ENCODE results near the gene KRT13. TPM values are rescaled to one million over a fixed set of nuclear protein-coding genes. Genes with fewer than 3 reads are reported as not detected.

Gene KRT13
- total RNA-seq, result not detected in 2 replicates
- polyA plus RNA-seq, result 0.03 TPM in 1 of 2 replicates, not detected in the other
- not detected in 2 replicates for polyA plus RNA-seq (2012)
- not detected in 2 replicates for polyA minus RNA-seq (ENCODE audit: low replicate concordance)

- DNase-seq (ENCODE audit: low read depth in 2 of 2), result no peak
- TF ChIP-seq EZH2 (IDR thresholded peaks at IDR 0.05; ENCODE audit: low read length, missing control alignments), result no peak
- no peak for TF ChIP-seq CTCF (conservative IDR thresholded peaks at IDR 0.05 in 1 of 2, IDR thresholded peaks at IDR 0.05 in 1 of 2; ENCODE audit: low read depth in 1 of 2, low read length in 2 of 2)
- Histone ChIP-seq H3K4me2 (ENCODE audit: extremely low read depth, insufficient read depth, low read length) (no peak within 1 kb of the TSS), H3K27me3 (ENCODE audit: control insufficient read depth, insufficient read depth, low read length) (no peaks in the 10 kb centered on the region), H3K9ac (ENCODE audit: insufficient read depth, low read length) (no peak within 1 kb of the TSS), H3K4me1 (ENCODE audit: control insufficient read depth, extremely low read depth, insufficient read depth, low read length) (no peaks in the 10 kb centered on the region), H4K20me1 (ENCODE audit: control insufficient read depth, extremely low read depth, insufficient read depth, low read length) (no peaks in the 10 kb centered on the region), H2AFZ (ENCODE audit: low read length) (no peak within 1 kb of the TSS), H3K79me2 (ENCODE audit: control insufficient read depth, insufficient read depth, low read length) (no peaks in the 10 kb centered on the region), H3K4me3 (replicated peaks in 1 of 4; ENCODE audit: control extremely low read depth in 1 of 4, insufficient read depth in 1 of 4, low read depth in 3 of 4, low read length in 4 of 4) (no peak within 1 kb of the TSS), H3K9me3 (ENCODE audit: control insufficient read depth, insufficient read depth, low read depth, low read length) (no peaks in the 10 kb centered on the region), H3K36me3 (ENCODE audit: control insufficient read depth, insufficient read depth, low read length) (no peaks in the 10 kb centered on the region), H3K27ac (ENCODE audit: insufficient read depth, low read length) (no peak within 1 kb of the TSS)
Observed at GRCh38 chr17:41505007-41505808, at the start of gene KRT13. TSS of gene KRT13 (minus strand) at chr17:41505612. CDS start at chr17:41505550, 62 bp downstream.

- Histone ChIP-seq H3K4me2 (ENCODE audit: extremely low read depth, insufficient read depth, low read length) (no peak overlapping the region), H3K27me3 (ENCODE audit: control insufficient read depth, insufficient read depth, low read length) (peaks cover 10% of the 10 kb centered on the region), H4K20me1 (ENCODE audit: control insufficient read depth, extremely low read depth, insufficient read depth, low read length) (no peaks in the 10 kb centered on the region), H3K4me1 (ENCODE audit: control insufficient read depth, extremely low read depth, insufficient read depth, low read length) (peaks cover 7% of the 10 kb centered on the region), H2AFZ (ENCODE audit: low read length) (no peak overlapping the region), H3K9me3 (ENCODE audit: control insufficient read depth, insufficient read depth, low read depth, low read length) (no peaks in the 10 kb centered on the region), H3K27ac (ENCODE audit: insufficient read depth, low read length) (no peak overlapping the region), H3K9ac (ENCODE audit: insufficient read depth, low read length) (no peak overlapping the region), H3K4me3 (replicated peaks in 1 of 4; ENCODE audit: control extremely low read depth in 1 of 4, insufficient read depth in 1 of 4, low read depth in 3 of 4, low read length in 4 of 4) (no peak overlapping the region), H3K79me2 (ENCODE audit: control insufficient read depth, insufficient read depth, low read length) (no peaks in the 10 kb centered on the region), H3K36me3 (ENCODE audit: control insufficient read depth, insufficient read depth, low read length) (no peaks in the 10 kb centered on the region)
- TF ChIP-seq CTCF (conservative IDR thresholded peaks at IDR 0.05 in 1 of 2, IDR thresholded peaks at IDR 0.05 in 1 of 2; ENCODE audit: low read depth in 1 of 2, low read length in 2 of 2) (no peak), EZH2 (IDR thresholded peaks at IDR 0.05; ENCODE audit: low read length, missing control alignments) (no peak)
- DNase-seq (ENCODE audit: low read depth in 2 of 2), result no peak
Observed at GRCh38 chr17:41553987-41554680, 48.7 kb upstream of the KRT13 start.

GRCh38 chr17:41553176-41553575, 47.8 kb upstream of the KRT13 start:
- no peak overlapping the region for H3K4me3 ChIP-seq (replicated peaks in 1 of 4; ENCODE audit: control extremely low read depth in 1 of 4, insufficient read depth in 1 of 4, low read depth in 3 of 4, low read length in 4 of 4)

More at GRCh38 chr17:41553176-41553575, 47.8 kb upstream of the KRT13 start:
- TF ChIP-seq EZH2 (IDR thresholded peaks at IDR 0.05; ENCODE audit: low read length, missing control alignments) (no peak), CTCF (conservative IDR thresholded peaks at IDR 0.05 in 1 of 2, IDR thresholded peaks at IDR 0.05 in 1 of 2; ENCODE audit: low read depth in 1 of 2, low read length in 2 of 2) (no peak)
- Histone ChIP-seq H3K36me3 (ENCODE audit: control insufficient read depth, insufficient read depth, low read length) (no peaks in the 10 kb centered on the region), H3K79me2 (ENCODE audit: control insufficient read depth, insufficient read depth, low read length) (no peaks in the 10 kb centered on the region), H3K9ac (ENCODE audit: insufficient read depth, low read length) (no peak overlapping the region), H4K20me1 (ENCODE audit: control insufficient read depth, extremely low read depth, insufficient read depth, low read length) (no peaks in the 10 kb centered on the region), H3K9me3 (ENCODE audit: control insufficient read depth, insufficient read depth, low read depth, low read length) (no peaks in the 10 kb centered on the region), H3K4me1 (ENCODE audit: control insufficient read depth, extremely low read depth, insufficient read depth, low read length) (peaks cover 17% of the 10 kb centered on the region), H3K27ac (ENCODE audit: insufficient read depth, low read length) (no peak overlapping the region), H2AFZ (ENCODE audit: low read length) (no peak overlapping the region), H3K27me3 (ENCODE audit: control insufficient read depth, insufficient read depth, low read length) (peaks cover 10% of the 10 kb centered on the region), H3K4me2 (ENCODE audit: extremely low read depth, insufficient read depth, low read length) (no peak overlapping the region)
- peak in 1 of 2 donors; percentile 57 for DNase-seq (ENCODE audit: low read depth in 2 of 2)

All from fibroblast of lung (primary cell).